ENCODE data around the gene DDX1.
A peak's percentile ranks its signal among the peaks of the same experiment; 100 is the strongest.

Gene DDX1

GRCh38 chr2:15633043-15633970 is 41.6 kb downstream of the DDX1 start:
- DNase-seq = no peak

- no peak for DNase-seq
Observed at GRCh38 chr2:15633971-15634346, 42.3 kb downstream of the DDX1 start.

- DNase-seq = no peak
Observed at GRCh38 chr2:15634846-15635490, 43.3 kb downstream of the DDX1 start.

- DNase-seq = peak; percentile 61
Observed at GRCh38 chr2:15636972-15637785, 45.5 kb downstream of the DDX1 start.

- no peak for DNase-seq
Observed at GRCh38 chr2:15638720-15639119, 47.1 kb downstream of the DDX1 start.

- no peak for DNase-seq
Observed at GRCh38 chr2:15639323-15640251, 47.9 kb downstream of the DDX1 start.

- peak; percentile 20 for DNase-seq
Observed at GRCh38 chr2:15640261-15640711, 48.6 kb downstream of the DDX1 start.

- DNase-seq = no peak
Observed at GRCh38 chr2:15640784-15641183, 49.1 kb downstream of the DDX1 start.

- no peak for DNase-seq
Observed at GRCh38 chr2:15641530-15641982, 49.9 kb downstream of the DDX1 start.

GRCh38 chr2:15642011-15642814 is 50.5 kb downstream of the DDX1 start:
- no peak for DNase-seq

GRCh38 chr2:15642815-15643500 is 51.3 kb downstream of the DDX1 start:
- no peak for DNase-seq

- DNase-seq = no peak
Observed at GRCh38 chr2:15643791-15644585, 52.3 kb downstream of the DDX1 start.

- DNase-seq = no peak
Observed at GRCh38 chr2:15645300-15645699, 53.6 kb downstream of the DDX1 start.

GRCh38 chr2:15645720-15646385 is 54.2 kb downstream of the DDX1 start:
- DNase-seq = no peak

GRCh38 chr2:15646661-15647060 is 55.0 kb downstream of the DDX1 start:
- no peak for DNase-seq

GRCh38 chr2:15647622-15648590 is 56.2 kb downstream of the DDX1 start:
- peak; percentile 13 for DNase-seq

GRCh38 chr2:15648593-15649525 is 57.2 kb downstream of the DDX1 start:
- DNase-seq = no peak

Measured in RPMI8226 (cell line).